ENCODE measurements around the gene PITPNM3. TPM values are rescaled to one million over a fixed set of nuclear protein-coding genes. Genes with fewer than 3 reads are reported as not detected.

PITPNM3 gene
- total RNA-seq, 1 experiment from 2014 or later: 0.71 TPM

DNA sequence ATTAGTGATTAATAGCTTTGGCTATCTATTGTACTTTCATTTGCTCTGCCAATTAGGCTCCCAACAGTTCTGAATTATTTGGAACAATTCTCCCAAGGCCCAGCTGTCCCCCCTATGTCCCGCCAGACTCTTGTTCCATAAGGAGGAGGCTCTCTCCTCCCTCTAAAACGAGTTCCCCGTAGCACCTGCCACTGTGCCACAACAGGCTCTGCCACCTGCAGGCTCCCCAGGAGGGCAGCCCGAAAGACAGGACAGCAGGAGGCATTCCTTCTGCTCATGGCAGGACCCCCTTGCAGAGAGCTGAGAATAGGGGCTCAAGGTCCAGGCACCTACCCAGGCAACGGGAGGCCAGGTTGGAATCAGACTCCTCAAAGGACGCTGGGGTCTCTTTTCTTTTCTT, 9.0 kb downstream of the PITPNM3 start:
- H3K27me3 ChIP-seq (replicated peaks; ENCODE audit: insufficient read depth, low read depth, low read length, poor library complexity): no peaks in the 10 kb centered on the region
- no peak overlapping the region for H3K27ac ChIP-seq (ENCODE audit: low read depth, low read length, poor library complexity, severe bottlenecking)
- POLR2A ChIA-PET (ENCODE audit: low non-redundant PET): no interaction called here
- CTCF ChIA-PET: no interaction called here
- no peak for DNase-seq (ENCODE audit: low spot score)
- H3K4me3 ChIP-seq (ENCODE audit: low read depth, low read length, poor library complexity, severe bottlenecking): no peak overlapping the region
- no peaks in the 10 kb centered on the region for H3K4me1 ChIP-seq (ENCODE audit: insufficient read depth, low read length, poor library complexity, severe bottlenecking)
- no peaks in the 10 kb centered on the region for H3K36me3 ChIP-seq (ENCODE audit: insufficient read depth, low read length, poor library complexity, severe bottlenecking)
- intact Hi-C loops (cut with micrococcal nuclease; ENCODE audit: unreplicated experiment): no loop called here
- no peak for TF ChIP-seq EZH2 (IDR thresholded peaks at IDR 0.05; ENCODE audit: borderline replicate concordance, low read depth, low read length, poor library complexity, severe bottlenecking)
- BruUV-seq (replicated peaks): no TSS peak
- H3K9me3 ChIP-seq (ENCODE audit: low read depth, low read length, poor library complexity, severe bottlenecking): no peaks in the 10 kb centered on the region

GRCh38 chr17:6546069-6546718, 10.2 kb downstream of the PITPNM3 start:
- Histone ChIP-seq H3K27me3 (replicated peaks; ENCODE audit: insufficient read depth, low read depth, low read length, poor library complexity) (no peaks in the 10 kb centered on the region), H3K9me3 (ENCODE audit: low read depth, low read length, poor library complexity, severe bottlenecking) (no peaks in the 10 kb centered on the region), H3K36me3 (ENCODE audit: insufficient read depth, low read length, poor library complexity, severe bottlenecking) (no peaks in the 10 kb centered on the region), H3K27ac (ENCODE audit: low read depth, low read length, poor library complexity, severe bottlenecking) (no peak overlapping the region), H3K4me1 (ENCODE audit: insufficient read depth, low read length, poor library complexity, severe bottlenecking) (no peaks in the 10 kb centered on the region), H3K4me3 (ENCODE audit: low read depth, low read length, poor library complexity, severe bottlenecking) (no peak overlapping the region)
- intact Hi-C loops (cut with micrococcal nuclease; ENCODE audit: unreplicated experiment): no loop called here
- TF ChIP-seq EZH2 (IDR thresholded peaks at IDR 0.05; ENCODE audit: borderline replicate concordance, low read depth, low read length, poor library complexity, severe bottlenecking) (no peak), CTCF (conservative IDR thresholded peaks at IDR 0.05; ENCODE audit: low read depth, low read length) (no peak)
- ChIA-PET POLR2A (ENCODE audit: low non-redundant PET) (no interaction called here), CTCF (no interaction called here)
- no TSS peak for BruUV-seq (replicated peaks)
- DNase-seq (ENCODE audit: low spot score): no peak

DNA sequence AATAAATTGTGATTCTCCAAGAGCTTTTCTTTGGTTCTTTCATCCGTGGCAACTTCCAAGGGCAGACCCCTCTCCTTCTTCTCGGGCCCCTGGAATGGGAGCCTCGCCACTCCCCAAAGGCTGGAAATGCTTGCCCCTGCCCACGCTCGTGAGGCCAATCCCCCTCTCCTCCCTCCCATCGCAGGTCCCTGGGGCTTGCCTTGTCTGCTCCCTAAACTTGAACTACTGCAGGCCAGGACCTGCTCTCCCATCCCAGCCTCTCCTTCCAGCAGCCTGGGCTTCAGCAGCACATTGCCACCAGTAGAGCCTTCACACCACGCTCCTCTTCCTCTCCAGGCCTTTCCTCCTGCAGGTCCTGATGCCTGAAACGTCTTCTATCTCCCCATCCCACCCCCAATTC, 11.1 kb downstream of the PITPNM3 start:
- ChIA-PET CTCF (no interaction called here), POLR2A (ENCODE audit: low non-redundant PET) (no interaction called here)
- Histone ChIP-seq H3K36me3 (ENCODE audit: insufficient read depth, low read length, poor library complexity, severe bottlenecking) (no peaks in the 10 kb centered on the region), H3K27ac (ENCODE audit: low read depth, low read length, poor library complexity, severe bottlenecking) (no peak overlapping the region), H3K9me3 (ENCODE audit: low read depth, low read length, poor library complexity, severe bottlenecking) (no peaks in the 10 kb centered on the region), H3K4me3 (ENCODE audit: low read depth, low read length, poor library complexity, severe bottlenecking) (no peak overlapping the region), H3K27me3 (replicated peaks; ENCODE audit: insufficient read depth, low read depth, low read length, poor library complexity) (no peaks in the 10 kb centered on the region), H3K4me1 (ENCODE audit: insufficient read depth, low read length, poor library complexity, severe bottlenecking) (no peaks in the 10 kb centered on the region)
- no TSS peak for BruUV-seq (replicated peaks)
- intact Hi-C loops (cut with micrococcal nuclease; ENCODE audit: unreplicated experiment): no loop called here
- no peak for DNase-seq (ENCODE audit: low spot score)
- TF ChIP-seq CTCF (conservative IDR thresholded peaks at IDR 0.05; ENCODE audit: low read depth, low read length) (no peak), EZH2 (IDR thresholded peaks at IDR 0.05; ENCODE audit: borderline replicate concordance, low read depth, low read length, poor library complexity, severe bottlenecking) (no peak)

DNA sequence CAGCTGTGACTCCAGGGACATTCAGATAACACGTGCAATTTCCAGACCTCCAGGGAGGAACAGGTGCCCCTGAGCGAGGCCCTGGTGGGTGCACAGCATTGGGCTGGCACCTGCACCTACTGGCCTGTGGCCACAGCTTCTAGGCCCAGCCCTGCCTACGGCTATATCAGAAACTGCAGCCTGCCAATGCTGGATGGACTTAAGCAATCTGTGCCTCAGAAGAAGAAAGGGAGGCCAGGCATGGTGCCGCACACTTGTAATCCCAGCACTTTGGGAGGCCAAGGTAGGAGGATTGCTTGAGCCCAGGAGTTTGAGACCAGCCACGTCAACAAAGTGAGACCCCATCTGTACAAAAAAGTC, 12.4 kb downstream of the PITPNM3 start:
- no TSS peak for BruUV-seq (replicated peaks)
- DNase-seq (ENCODE audit: low spot score): no peak
- POLR2A ChIA-PET (ENCODE audit: low non-redundant PET): no interaction called here
- intact Hi-C loops (cut with micrococcal nuclease; ENCODE audit: unreplicated experiment): no loop called here
- no peaks in the 10 kb centered on the region for H3K9me3 ChIP-seq (ENCODE audit: low read depth, low read length, poor library complexity, severe bottlenecking)
- H3K4me1 ChIP-seq (ENCODE audit: insufficient read depth, low read length, poor library complexity, severe bottlenecking): no peaks in the 10 kb centered on the region
- H3K4me3 ChIP-seq (ENCODE audit: low read depth, low read length, poor library complexity, severe bottlenecking): no peak overlapping the region
- CTCF ChIA-PET: no interaction called here
- TF ChIP-seq CTCF (conservative IDR thresholded peaks at IDR 0.05; ENCODE audit: low read depth, low read length): no peak
- TF ChIP-seq EZH2 (IDR thresholded peaks at IDR 0.05; ENCODE audit: borderline replicate concordance, low read depth, low read length, poor library complexity, severe bottlenecking): no peak
- H3K27me3 ChIP-seq (replicated peaks; ENCODE audit: insufficient read depth, low read depth, low read length, poor library complexity): no peaks in the 10 kb centered on the region
- no peak overlapping the region for H3K27ac ChIP-seq (ENCODE audit: low read depth, low read length, poor library complexity, severe bottlenecking)
- H3K36me3 ChIP-seq (ENCODE audit: insufficient read depth, low read length, poor library complexity, severe bottlenecking): no peaks in the 10 kb centered on the region

All from A673 (cell line).